A673 (cell line): ENCODE data around the gene SLC25A26. TPM values are rescaled to one million over a fixed set of nuclear protein-coding genes. Genes with fewer than 3 reads are reported as not detected.

Experiments
- BruUV-seq: library from RNA; stranded (reverse); fragments of 400-500 nt; replicated peaks from 2 replicates; lab custom pipeline; 2021; lab: Mats Ljungman, UMichigan
- CTCF ChIA-PET: fragments of 300-600 bp; sonication (Branson Sonifier 250); formaldehyde crosslinking; loops from one replicate; lab custom pipeline; 2022; ENCODE audit warnings: antibody characterized with exemption; lab: Charles Lee
- POLR2A ChIA-PET: fragments of 300-600 bp; sonication (Branson Sonifier 250); formaldehyde crosslinking; loops from one replicate; lab custom pipeline; 2022; ENCODE audit warnings: antibody characterized with exemption; ENCODE audit not compliant: low non-redundant PET; lab: Charles Lee
- DNase-seq: peaks from one replicate; pipeline ENCODE4 v3.0.0-alpha.2; 2015; ENCODE audit warnings: low spot score
- H3K27ac ChIP-seq: fragments of 200-600 bp; sonication (generic); 2 replicates; pipeline ENCODE4 v1.5.1; 2016; ENCODE audit warnings: mixed run types, low read depth, mild to moderate bottlenecking, mixed read lengths, antibody characterized with exemption, low read length; ENCODE audit not compliant: poor library complexity, severe bottlenecking
- H3K27me3 ChIP-seq: fragments of 200-600 bp; sonication (generic); replicated peaks from 2 replicates; pipeline ENCODE4 v1.6.1; 2017; ENCODE audit warnings: mixed run types, low read depth, mild to moderate bottlenecking, mixed read lengths, antibody characterized with exemption, low read length; ENCODE audit not compliant: insufficient read depth, poor library complexity
- H3K36me3 ChIP-seq: fragments of 200-600 bp; sonication (generic); 2 replicates; pipeline ENCODE4 v1.6.1; 2016; ENCODE audit warnings: mixed run types, mild to moderate bottlenecking, mixed read lengths, antibody characterized with exemption, low read length; ENCODE audit not compliant: insufficient read depth, poor library complexity, severe bottlenecking
- H3K4me1 ChIP-seq: fragments of 200-600 bp; sonication (generic); 2 replicates; pipeline ENCODE4 v1.6.1; 2017; ENCODE audit warnings: mixed run types, mild to moderate bottlenecking, mixed read lengths, antibody characterized with exemption, low read length; ENCODE audit not compliant: insufficient read depth, poor library complexity, severe bottlenecking
- H3K4me3 ChIP-seq: fragments of 200-600 bp; sonication (generic); 2 replicates; pipeline ENCODE4 v1.5.1; 2016; ENCODE audit warnings: low read depth, mixed run types, mild to moderate bottlenecking, mixed read lengths, low read length; ENCODE audit not compliant: poor library complexity, severe bottlenecking
- H3K9me3 ChIP-seq: fragments of 200-600 bp; sonication (generic); 2 replicates; pipeline ENCODE4 v1.6.1; 2016; ENCODE audit warnings: mixed run types, low read depth, mild to moderate bottlenecking, mixed read lengths, antibody characterized with exemption, low read length; ENCODE audit not compliant: poor library complexity, severe bottlenecking
- CTCF ChIP-seq: fragments of 300-800, 200-600 bp; sonication (generic); conservative IDR thresholded peaks from 2 replicates; pipeline ENCODE4 v1.5.1; 2017; ENCODE audit warnings: low read depth, mild to moderate bottlenecking, antibody characterized with exemption, low read length, moderate library complexity, mixed read lengths
- EZH2 ChIP-seq: fragments of 200-600 bp; sonication (generic); IDR thresholded peaks from 2 replicates; pipeline ENCODE4 v1.6.1; 2017; ENCODE audit warnings: borderline replicate concordance, low read depth, mild to moderate bottlenecking, mixed read lengths, antibody characterized with exemption, low read length; ENCODE audit not compliant: poor library complexity, severe bottlenecking
- intact Hi-C: fragments of 100-400 bp; cut with micrococcal nuclease; formaldehyde crosslinking; loops from one replicate; pipeline ENCODE4 v1.10.0; 2022; ENCODE audit not compliant: unreplicated experiment
- total RNA-seq: library from RNA; stranded (reverse); gene quantifications from 2 replicates; pipeline ENCODE4 v1.2.3, GENCODE V29; 2021

SLC25A26 gene
- total RNA-seq, 1 experiment from 2014 or later, result 8.9 TPM

- TF ChIP-seq CTCF (no peak), EZH2 (no peak)
- no peaks in the 10 kb centered on the region for H3K36me3 ChIP-seq
- no peak overlapping the region for H3K4me3 ChIP-seq
- no peaks in the 10 kb centered on the region for H3K27me3 ChIP-seq
- H3K27ac ChIP-seq, result no peak overlapping the region
- no TSS peak for BruUV-seq
- no peaks in the 10 kb centered on the region for H3K9me3 ChIP-seq
- H3K4me1 ChIP-seq, result peaks cover 9% of the 10 kb centered on the region
- CTCF ChIA-PET, result no interaction called here
- POLR2A ChIA-PET, result no interaction called here
- no peak for DNase-seq
- intact Hi-C loops, result no loop called here
These were observed 149.4 kb downstream of the SLC25A26 start for GRCh38 chr3:66370179-66370578.

GRCh38 chr3:66371432-66371831 lies 150.6 kb downstream of the SLC25A26 start:
- Histone ChIP-seq H3K27ac (no peak overlapping the region), H3K9me3 (no peaks in the 10 kb centered on the region), H3K27me3 (no peaks in the 10 kb centered on the region), H3K36me3 (no peaks in the 10 kb centered on the region), H3K4me3 (no peak overlapping the region), H3K4me1 (peaks cover under 1% of the 10 kb centered on the region)
- POLR2A ChIA-PET, result no interaction called here
- BruUV-seq, result no TSS peak
- intact Hi-C loops, result no loop called here
- DNase-seq, result no peak
- TF ChIP-seq EZH2, result no peak
- CTCF ChIA-PET, result no interaction called here

GRCh38 chr3:66372681-66373350 lies 152.0 kb downstream of the SLC25A26 start:
- TF ChIP-seq CTCF (peak; percentile 45), EZH2 (no peak)
- peak; percentile 4 for DNase-seq
- H3K27ac ChIP-seq, result no peak overlapping the region
- ChIA-PET CTCF (interaction anchor here (0.5 kb wide), 1 partner anchor 10 kb away, joined by 4 read pairs; no protein-coding TSS in a partner anchor), POLR2A (no interaction called here)
- H3K4me1 ChIP-seq, result no peaks in the 10 kb centered on the region
- BruUV-seq, result no TSS peak
- intact Hi-C loops, result no loop called here
- no peaks in the 10 kb centered on the region for H3K9me3 ChIP-seq
- H3K4me3 ChIP-seq, result no peak overlapping the region
- no peaks in the 10 kb centered on the region for H3K27me3 ChIP-seq
- H3K36me3 ChIP-seq, result peaks cover 3% of the 10 kb centered on the region

- H3K4me1 ChIP-seq, result no peaks in the 10 kb centered on the region
- H3K36me3 ChIP-seq, result peaks cover 18% of the 10 kb centered on the region
- no peaks in the 10 kb centered on the region for H3K9me3 ChIP-seq
- H3K27me3 ChIP-seq, result no peaks in the 10 kb centered on the region
- CTCF ChIA-PET, result no interaction called here
- BruUV-seq, result no TSS peak
- no peak for TF ChIP-seq CTCF
- no peak for TF ChIP-seq EZH2
- POLR2A ChIA-PET, result interaction anchor here (0.7 kb wide), 1 partner anchor 154 kb away, joined by 4 read pairs; no protein-coding TSS in a partner anchor
- no peak overlapping the region for H3K4me3 ChIP-seq
- intact Hi-C loops, result no loop called here
- H3K27ac ChIP-seq, result no peak overlapping the region
- no peak for DNase-seq
These were observed 155.8 kb downstream of the SLC25A26 start for GRCh38 chr3:66376568-66376967.
